GM19372 (cell line): Measurements from ENCODE around the gene SULT1C4.
"Not testable (repeated sequence)": the region's sequence is repeated elsewhere in the genome, so short reads cannot be mapped to it uniquely, and the experiment has no call there.

Experiments
- ATAC-seq: cut with Tn5 transposase; IDR thresholded peaks from one replicate; pipeline ENCODE4 v1.9.1; 2021; ENCODE audit warnings: mild to moderate bottlenecking, low read depth, moderate library complexity; ENCODE audit not compliant: unreplicated experiment

SULT1C4 gene

GRCh38 chr2:108409768-108410167, 32.0 kb downstream of the SULT1C4 start:
- no peak for ATAC-seq

- no peak for ATAC-seq
These were observed 35.4 kb downstream of the SULT1C4 start for GRCh38 chr2:108412995-108413710.

GRCh38 chr2:108413711-108414095, 35.9 kb downstream of the SULT1C4 start:
- no peak for ATAC-seq

- no peak for ATAC-seq
These were observed 36.6 kb downstream of the SULT1C4 start for GRCh38 chr2:108414256-108414876.

GRCh38 chr2:108414945-108415344, 37.2 kb downstream of the SULT1C4 start:
- no peak for ATAC-seq

- ATAC-seq, result no peak
These were observed 39.5 kb downstream of the SULT1C4 start for GRCh38 chr2:108417254-108417653.

- no peak for ATAC-seq
These were observed 40.7 kb downstream of the SULT1C4 start for GRCh38 chr2:108418416-108418815.

- ATAC-seq, result no peak
These were observed 45.3 kb downstream of the SULT1C4 start for GRCh38 chr2:108423067-108423466.

GRCh38 chr2:108423502-108424251, 45.9 kb downstream of the SULT1C4 start:
- ATAC-seq, result no peak

- no peak for ATAC-seq
These were observed 50.7 kb downstream of the SULT1C4 start for GRCh38 chr2:108428286-108429009.

- not testable (repeated sequence) for ATAC-seq
These were observed 57.8 kb downstream of the SULT1C4 start for GRCh38 chr2:108435578-108435977.

- ATAC-seq, result no peak
These were observed 59.2 kb downstream of the SULT1C4 start for GRCh38 chr2:108436976-108437375.
